HG02798 (cell line): Measurements from ENCODE around the gene RSRP1.

Experiments
- ATAC-seq: cut with Tn5 transposase; IDR thresholded peaks from one replicate; pipeline ENCODE4 v1.9.1; 2021; ENCODE audit warnings: mild to moderate bottlenecking; ENCODE audit not compliant: unreplicated experiment, poor library complexity

RSRP1 gene

DNA sequence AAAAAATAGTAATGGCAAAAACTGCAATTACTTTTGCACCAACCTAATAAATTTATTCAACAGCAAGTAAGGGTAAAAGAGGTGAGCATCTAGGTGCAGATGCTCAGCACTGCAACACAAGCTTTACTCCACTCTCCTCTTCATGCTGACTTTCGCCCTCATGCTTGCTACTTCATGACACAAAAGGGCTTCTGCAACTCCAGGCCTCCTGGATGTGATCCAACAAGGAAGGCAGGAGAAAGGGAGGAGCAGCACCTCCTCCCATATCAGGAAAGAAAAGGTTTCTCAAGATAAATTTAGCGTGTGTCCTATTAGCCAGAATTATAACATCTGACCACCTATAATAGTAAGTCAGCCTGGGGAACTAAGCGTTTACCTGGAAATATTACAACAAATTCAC, 26.6 kb downstream of the RSRP1 start:
- ATAC-seq: no peak

DNA sequence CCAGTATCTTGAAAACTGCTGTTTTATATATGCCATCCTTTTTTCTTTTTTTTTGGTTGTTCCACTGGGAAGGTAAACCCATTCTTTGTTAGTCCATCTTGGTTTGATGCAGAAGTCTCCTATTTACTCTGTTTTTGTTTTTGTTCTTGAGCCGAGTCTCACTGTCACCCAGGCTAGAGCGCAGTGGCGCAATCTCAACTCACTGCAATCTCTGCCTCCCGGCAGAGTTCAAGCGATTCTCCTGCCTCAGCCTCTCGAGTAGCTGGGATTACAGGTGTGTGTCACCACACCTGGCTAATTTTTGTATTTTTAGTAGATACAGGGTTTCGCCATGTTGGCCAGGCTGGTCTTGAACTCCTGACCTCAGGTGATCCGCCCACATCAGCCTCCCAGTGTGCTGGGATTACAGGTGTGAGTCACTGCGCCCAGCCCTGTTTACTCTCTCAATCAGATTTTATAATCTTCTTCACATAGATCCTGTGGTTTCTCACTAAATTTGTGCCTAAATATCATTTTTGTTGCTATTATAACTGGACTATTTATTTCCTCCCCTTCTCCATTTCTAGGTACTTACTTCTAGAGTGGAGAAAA, 27.5 kb downstream of the RSRP1 start:
- no peak for ATAC-seq

DNA sequence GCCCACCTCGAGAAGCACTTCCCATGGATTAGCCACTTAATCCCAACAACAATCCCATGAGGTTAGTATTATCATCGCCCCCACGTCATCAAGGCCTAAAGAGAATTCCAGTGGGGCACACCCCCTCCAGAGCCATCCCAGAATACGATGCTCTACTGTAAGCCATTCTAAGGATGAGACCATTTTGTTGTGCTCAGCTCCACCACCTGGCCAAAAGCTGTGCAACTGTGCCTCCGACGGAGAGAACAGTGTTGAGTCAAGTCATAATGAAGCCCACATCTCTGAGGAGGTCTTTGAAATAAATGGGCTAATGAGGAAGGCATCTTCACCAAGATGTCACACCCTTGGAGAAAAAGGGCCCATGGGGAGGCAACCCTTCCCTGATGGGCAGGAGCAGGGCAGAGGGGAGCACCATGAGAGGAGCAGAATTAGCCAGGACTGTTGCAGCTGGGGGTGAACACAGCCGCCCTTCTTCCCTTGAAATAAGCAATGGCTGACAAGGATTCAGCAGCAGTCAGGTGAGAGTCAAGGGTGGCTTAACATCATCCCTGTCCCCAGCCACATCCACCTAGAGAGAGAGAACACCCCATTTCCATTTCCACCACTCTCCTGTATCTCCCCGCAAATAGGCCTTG, 29.5 kb downstream of the RSRP1 start:
- no peak for ATAC-seq

DNA sequence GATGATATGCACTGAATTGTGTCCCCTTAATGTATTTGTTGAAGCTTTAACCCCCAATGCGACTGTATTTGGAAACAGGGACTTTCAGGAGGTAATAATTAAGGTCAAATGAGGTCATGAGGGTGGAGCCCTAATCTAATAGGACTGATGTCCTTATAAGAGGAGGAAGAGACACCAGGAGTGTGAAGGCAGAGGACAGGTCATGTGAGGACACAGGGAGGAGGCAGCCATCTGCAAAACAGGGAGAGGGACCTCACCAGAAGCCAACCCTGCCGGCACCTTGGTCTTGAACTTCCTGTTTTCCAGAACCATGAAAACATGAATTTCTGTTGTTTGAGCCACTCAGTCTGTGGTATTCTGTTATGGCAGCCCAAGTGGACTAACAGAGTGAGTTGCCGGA, 30.2 kb downstream of the RSRP1 start:
- ATAC-seq: no peak

DNA sequence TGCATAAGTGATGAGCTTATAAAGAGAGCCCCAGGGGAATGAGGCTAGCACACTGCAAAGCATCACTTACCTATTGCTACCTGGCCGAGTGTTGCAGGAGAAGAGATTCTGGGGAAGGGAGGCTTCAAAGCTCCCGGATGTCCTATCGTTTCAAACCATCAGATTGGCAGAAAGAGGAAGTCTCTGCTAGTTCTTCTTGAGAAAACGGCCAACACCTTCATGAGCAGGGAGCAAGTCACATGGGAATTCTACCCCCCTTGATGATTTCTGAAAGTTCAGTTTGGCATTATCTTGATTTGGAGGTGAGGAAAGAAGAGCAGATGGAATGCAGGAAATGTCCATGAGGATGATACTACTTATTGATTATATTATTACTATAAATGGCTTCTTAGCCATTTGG, 31.1 kb downstream of the RSRP1 start:
- ATAC-seq: no peak

DNA sequence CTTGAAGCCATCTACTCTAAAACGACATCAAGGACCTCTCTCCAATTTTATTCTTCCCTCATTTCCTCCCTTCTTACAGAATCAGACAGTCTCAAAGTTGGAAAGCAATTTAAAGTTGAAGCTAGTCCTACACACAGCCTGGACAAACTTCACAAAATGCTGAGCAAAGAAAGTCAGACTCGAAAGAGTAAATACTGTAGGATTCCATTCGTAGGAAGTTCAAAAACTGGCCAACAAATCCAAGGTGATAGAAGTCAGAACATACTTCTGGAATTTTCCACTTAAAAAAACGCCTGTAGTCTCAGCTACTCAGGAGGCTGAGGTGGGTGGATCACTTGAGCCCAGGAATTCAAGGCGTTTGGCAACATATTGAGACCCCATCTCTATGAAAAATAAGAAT, 34.5 kb downstream of the RSRP1 start:
- ATAC-seq: no peak

DNA sequence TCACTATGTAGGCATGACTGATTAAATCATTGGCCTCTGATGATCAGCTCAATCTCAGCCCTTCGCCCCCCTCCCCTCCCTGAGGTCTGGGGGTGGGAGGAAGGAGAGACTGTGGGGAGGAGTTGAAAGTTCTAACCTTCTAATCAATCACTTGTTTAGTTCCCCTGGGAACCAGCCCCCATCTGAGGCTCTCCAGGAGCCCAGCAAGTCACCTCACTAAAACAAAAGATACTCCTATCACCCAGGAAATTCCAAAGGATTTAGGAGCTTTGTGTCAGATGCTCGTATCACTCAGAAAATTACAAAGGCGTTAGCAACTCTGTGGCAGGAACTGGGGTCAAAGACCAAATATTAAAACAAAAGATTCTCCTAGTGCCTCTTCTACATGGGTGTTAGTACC, 36.5 kb downstream of the RSRP1 start:
- ATAC-seq: no peak

DNA sequence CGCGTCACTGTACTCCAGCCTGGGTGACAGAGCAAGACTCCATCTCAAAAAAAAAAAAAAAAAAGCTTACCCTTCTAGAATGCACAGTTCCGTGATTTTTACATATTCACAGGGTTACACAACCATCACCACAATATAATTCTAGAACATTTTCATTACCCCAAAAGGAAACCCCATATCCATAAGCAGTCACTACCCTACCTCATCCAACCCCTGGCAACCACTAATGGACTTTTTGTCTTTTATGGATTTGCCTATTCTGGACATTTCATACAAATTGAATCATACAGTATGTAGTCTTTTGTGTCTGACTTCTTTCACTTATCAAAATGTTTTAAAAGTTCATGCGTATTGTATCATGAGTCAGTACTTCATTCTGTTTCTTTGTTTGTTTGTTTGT, 37.7 kb downstream of the RSRP1 start:
- ATAC-seq: no peak

DNA sequence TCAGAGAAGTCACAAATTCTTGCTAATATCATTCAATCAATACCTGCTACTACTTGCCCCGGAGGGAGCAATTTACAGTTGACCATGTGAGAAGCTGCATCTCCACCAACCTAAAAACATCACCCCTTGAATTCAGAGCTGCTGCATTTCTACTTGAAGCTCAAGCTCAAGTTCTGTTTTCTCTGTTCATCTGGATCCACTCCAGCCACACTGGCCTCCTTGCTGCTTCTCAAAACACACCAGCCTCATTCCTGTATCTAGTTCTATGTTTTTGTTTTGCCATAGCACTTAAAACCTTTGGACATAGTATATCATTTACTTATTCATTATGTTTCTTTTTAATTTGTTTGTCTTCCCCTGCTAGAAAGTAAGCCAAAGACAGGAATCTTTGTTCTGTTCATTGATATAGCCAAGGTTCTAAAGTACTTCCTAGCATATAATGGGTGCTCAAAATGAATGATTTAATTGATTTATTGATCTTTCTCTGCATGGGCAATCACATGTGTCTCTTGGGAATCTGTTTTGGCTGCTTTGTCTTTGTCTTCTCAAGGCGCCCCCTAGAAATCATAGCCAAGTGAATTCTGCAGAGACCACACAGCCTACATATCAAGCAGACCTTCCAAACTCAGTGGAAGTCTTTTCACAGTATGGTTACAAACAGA, 38.6 kb downstream of the RSRP1 start:
- ATAC-seq: no peak

DNA sequence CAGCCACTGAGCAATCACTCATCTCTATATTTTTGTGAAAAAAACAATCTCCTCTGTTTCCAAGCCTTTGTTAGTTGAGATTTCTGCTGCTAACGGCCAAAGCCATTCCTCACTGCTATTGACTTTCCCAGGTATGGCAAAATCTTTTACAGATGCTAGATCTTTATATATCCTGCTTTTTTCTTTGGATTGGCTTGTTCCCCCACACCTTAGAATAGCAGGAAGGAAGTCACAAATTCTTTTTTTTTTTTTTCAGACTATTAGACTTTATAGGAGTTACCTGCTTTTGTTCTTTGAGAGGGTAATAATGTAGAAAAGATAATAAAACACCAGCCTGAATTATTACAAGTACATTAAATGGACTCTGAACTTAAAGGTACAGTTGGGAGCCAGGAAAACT, 39.2 kb downstream of the RSRP1 start:
- ATAC-seq: no peak

DNA sequence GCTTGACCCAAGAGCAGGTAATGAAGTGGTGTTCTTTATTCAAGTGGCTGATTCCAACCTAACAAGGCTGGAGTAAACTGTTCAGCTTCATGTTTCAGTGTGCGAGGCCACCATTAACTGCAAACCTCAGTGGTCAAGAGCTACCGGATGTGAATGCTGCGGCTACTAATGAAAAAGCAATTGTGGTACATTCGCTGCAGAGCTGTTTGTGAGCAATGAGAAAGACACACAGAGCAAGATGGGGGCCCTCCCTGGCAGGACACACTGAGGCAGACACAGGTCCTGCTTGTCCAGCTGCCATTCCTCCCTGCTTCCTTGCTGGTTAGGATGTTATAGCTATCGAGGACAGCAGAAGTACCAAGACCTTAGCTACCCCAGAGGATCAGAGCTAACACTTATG, 41.1 kb downstream of the RSRP1 start:
- ATAC-seq: no peak

DNA sequence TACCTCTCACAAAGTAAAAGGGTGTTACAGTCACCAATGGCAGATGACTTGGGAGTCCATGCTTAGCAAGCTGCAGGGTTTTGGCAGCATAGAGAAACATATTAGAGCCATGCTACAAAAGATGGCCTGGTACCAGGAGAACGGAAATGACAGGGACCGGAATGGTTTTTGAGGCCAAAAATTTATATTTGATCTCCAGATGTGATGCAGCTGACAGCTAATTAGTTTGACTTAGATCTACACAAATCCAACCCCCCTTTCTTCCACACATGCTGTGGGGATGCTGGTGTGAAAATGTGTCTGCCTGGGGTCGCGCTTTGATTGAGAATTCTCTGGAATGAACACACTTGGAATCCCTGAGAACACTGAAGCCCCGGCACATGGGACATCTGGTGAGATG, 41.5 kb downstream of the RSRP1 start:
- ATAC-seq: no peak

DNA sequence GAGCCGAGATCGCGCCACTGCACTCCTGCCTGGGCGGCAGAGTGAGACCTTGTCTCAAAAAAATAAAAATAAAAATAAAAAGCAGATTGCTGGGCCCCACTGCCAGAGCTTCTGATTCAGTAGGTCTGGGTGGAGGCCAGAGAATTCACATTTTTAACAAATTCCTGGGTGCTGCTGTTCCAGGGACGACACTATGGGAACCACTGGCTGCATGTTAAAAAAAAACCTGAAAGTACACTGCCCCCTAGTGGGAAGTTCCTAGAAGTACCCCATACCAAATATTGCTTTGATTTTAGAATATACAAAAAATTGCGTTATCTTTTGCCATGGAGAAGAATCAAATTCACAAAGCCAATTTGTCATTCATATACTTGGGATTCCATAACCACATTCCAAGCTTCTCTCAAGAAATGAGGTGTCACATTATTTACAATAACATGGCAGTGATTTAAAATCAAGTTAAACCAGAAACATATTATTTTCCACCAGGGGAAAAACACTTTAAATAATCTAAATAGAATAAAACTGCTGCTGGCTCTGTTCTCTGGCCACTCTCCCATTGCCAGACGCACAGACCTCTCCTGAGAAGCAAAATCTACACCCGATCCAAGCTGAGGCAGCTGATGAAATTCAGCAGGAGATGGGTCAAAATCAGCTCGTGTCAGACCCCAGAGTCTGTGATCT, 42.3 kb downstream of the RSRP1 start:
- no peak for ATAC-seq

DNA sequence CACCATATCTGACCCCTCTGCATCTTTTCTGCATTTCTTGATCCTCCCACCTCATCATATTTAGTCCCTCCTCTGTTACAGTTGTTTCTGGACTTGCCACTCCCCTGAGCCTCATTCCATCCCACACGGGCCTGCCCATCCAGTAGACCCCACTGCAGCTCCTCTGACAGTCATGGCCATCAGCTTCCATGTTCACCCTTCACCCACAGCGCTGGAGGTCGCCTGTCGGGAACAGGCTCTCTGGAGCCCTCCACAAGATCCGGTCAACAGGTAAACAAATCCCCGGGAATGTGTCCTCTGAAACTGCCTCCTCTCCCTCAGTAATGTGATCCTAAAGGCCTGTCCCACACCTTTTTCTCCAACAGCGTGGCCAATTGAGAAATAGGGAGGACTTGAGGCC, 46.2 kb downstream of the RSRP1 start:
- ATAC-seq: no peak

DNA sequence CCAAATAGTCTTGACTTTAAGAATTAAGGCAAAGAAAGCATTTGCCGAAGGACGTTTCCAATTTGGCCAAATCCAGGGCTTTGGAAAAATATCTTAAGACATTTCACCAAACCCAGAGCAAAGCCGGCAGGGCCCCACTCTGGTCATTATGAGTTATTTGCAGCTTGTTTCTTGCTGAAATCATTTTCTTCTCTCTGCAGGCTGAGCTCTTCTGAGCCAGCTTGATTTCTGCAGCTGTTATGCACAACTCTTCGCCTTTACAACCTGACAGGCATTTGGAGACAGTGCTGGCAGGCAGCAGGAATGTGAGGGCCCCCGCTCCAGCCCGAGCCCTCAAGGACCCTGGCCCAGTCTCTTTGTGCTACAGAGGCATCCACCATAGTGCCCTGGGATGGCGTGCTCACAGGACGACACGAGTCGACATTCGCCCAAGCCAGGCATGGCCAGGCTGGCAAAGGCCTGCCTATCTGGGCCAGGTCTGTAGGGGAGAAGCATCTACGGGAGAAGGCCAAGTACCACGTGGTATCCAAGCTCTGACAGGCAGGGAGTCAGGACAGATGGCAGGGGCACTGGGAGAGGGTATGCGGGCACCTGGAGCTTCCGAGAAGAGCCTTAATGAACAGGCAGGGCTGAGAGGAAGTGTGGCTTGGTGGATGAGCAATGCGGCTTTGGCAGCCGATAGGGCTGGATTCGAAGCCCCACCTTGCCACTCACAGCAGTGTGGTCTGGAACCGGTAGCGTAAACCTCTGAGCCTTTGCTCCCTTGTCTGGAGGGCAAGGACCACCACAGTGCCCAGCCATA, 47.2 kb downstream of the RSRP1 start:
- ATAC-seq: no peak

DNA sequence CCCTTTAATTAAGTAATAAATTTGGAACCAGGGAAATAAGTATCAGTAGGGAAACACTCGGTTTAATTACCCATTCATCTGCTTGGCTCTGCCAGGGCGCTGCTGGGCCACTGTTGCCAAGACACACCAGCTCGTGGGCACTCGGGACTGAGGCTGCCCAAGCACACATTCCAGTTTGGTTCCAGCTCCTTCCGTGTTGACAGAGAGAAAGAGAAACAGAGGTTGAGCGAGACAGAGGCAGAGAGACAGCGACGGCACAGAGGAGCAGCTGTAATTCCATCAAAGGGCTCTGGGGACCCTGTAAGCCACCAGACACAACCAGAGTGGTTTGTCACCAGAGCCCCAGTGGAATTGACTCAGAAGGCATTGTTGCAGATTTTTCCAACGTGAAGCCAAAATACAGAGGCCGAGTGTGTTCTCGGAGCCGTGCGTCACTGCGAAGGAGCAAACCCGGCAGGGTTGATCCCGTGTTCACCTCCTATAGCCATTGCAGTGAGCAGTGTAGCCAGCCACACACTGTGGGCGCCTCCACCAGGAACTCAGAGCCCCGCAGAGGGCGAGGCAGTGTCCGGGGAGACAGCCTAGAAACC, 48.5 kb downstream of the RSRP1 start:
- ATAC-seq: no peak

DNA sequence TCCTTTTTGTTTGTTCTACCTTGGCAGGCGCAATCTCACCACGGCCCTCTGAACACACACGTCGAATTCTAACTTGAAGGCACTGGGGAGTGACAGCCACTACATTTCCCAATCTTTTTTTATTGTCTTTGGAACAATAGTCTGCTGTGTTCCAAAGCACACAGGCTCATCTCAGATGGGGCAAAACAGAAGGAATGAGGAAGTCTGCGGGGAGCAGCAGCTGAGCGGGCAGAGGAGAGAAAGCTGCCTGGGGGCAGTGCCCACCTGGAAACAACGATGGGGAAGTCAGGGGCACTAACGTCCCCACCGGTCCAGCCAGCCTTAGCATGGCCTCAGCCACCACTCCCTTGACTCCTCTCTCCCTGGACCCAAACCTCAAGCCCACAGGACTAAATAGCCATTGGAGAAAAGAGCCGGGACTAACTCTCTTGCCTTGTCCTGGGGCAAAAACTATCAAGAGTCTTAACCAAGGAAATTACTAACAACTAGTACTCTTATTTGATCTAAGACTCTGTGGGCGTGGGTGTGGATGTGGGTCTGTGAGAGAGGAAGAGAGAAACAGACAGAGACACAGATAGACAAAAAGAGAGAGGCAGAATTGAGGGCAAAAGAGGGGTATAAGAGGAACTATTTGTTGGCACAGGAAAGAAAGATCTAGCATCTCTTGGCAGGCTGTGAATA, 49.1 kb downstream of the RSRP1 start:
- ATAC-seq: no peak

DNA sequence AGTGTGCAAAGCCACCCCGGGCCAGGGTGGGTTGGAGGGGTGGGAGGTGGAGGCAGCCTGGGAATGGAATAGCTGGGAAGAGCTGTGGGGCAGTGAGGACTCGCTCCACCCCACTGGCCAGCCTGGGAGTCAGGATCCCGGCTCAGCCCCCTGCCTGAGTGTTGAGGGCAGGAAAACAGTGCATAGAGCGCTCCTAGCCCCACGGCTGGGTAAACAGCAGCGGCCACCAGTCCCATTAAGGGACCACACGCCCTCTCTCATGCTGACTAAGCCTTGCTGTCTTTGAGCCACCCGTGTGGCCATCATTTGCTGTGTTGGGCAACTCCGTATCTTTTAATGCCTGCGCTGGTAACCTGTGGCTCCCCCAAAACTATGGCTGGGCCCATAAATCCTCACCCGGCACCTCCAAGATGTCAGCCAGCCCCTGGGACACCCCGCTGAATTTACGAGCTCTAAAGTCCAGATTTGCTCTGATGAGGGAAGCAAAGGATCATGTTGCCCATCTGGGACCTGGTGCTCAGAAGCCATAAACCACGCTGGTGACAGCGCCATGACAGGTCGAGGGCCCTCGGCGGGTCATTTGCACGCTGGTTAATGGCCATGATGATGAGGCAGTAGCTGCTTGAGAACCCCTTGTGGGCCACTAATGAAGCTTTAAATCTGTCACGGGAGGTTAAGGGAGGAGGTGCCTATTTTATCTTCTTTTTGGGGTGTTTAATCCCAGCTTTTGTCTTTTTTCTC, 49.8 kb downstream of the RSRP1 start:
- ATAC-seq: no peak

DNA sequence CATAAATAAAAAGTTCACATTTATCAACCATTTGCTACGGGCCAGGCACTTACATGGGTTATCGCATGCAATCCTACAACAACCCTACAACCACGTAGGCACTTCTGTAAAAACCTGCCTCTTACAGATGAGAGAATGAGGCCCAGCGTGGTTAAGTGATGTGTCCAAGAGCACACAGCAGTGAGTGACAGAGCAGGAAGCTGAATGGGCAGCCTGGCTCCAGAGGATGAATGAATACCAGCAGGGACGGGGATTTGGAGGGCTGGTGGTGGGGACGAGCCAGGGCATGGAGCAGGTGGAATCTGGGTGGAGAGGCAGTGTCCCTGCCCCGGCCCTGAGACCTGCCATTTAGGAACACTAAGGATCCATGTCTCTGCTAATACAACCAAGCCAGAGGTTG, 50.4 kb downstream of the RSRP1 start:
- ATAC-seq: no peak
